NCI-H446 (cell line): ENCODE results near the gene TMEM37.
"Not testable (repeated sequence)": the region's sequence is repeated elsewhere in the genome, so short reads cannot be mapped to it uniquely, and the experiment has no call there.

ENCODE experiments used
- DNase-seq, 2 experiments: peaks; one replicate each; lab custom pipeline; 2025; lab: John Stamatoyannopoulos, UW

TMEM37 gene, protein sequence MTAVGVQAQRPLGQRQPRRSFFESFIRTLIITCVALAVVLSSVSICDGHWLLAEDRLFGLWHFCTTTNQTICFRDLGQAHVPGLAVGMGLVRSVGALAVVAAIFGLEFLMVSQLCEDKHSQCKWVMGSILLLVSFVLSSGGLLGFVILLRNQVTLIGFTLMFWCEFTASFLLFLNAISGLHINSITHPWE

DNA sequence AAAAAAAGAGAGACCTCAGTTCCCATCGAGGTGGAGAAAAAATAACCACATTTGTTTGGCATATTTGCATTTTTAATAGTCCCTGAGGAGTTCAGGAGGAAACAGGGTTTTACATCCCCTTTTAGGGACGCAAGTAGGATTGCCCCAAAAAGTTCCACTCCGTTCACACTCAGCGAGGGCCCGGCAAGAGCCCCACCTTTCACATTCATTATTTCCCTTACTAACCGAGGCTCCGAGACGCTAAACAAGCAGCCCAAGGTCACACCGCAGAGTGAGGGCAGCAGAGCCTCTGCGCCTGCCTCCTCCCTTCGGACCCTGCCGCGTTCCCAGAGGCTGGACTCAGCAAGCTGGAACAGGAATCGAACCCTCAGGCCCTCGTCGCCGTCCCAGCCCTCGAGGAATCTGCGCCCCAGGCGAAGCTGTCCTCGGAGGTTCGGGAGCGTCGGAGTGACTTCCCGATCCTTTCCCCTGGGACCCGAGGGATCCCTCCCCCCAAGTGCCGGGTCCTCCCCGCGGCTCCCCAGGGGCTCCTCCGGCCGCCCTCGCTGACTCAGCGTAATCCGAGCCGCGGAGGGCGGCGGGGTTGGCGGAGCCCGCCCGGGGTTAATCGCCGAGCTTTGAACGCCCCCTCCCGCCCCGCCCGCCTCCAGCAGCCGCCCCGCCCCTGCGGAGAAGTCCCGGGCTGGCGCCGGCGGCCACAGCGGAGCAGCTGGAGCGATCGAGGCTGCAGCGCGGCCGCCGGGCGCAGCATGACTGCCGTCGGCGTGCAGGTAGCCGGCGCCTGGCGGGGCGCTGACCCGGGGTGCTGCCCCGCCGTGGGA is at the start of gene TMEM37:
Gene TMEM37 (plus strand): TSS at position 700 of the 821 bp plus-strand sequence. CDS start 50 bp downstream, at position 750.
- DNase-seq, result peak in 1 of 2 experiments; percentile 49

- peak; percentile 36 to 86 for DNase-seq
Observed at GRCh38 chr2:119383410-119384140, 48.1 kb upstream of the TMEM37 start.

- no peak for DNase-seq
Observed at GRCh38 chr2:119384971-119385370, 46.7 kb upstream of the TMEM37 start.

DNA sequence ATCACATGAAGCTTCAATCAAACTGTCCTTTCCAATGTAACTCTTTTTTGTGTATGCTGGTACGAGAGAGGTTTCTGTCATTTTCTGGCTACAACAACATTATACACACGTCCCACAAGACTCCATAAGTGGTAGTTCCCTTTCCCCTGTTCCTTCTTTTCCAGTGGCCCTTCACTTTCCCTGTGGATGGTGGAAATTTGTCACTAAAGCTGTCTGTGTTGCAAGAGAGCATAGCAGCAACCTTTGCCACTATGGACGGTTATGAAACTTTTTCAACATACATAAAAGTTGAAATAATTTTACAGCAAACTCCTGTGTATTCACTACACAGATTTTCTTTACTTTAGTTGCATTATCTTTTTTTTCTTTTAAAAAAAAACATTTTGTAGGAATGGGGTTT is 46.2 kb upstream of the TMEM37 start:
- DNase-seq, result no peak

GRCh38 chr2:119387381-119388129 is 44.1 kb upstream of the TMEM37 start:
- DNase-seq, result peak; percentile 74 to 92

GRCh38 chr2:119389615-119390306 is 41.9 kb upstream of the TMEM37 start:
- peak; percentile 34 to 82 for DNase-seq

GRCh38 chr2:119393971-119394748 is 37.5 kb upstream of the TMEM37 start:
- DNase-seq, result no peak

DNA sequence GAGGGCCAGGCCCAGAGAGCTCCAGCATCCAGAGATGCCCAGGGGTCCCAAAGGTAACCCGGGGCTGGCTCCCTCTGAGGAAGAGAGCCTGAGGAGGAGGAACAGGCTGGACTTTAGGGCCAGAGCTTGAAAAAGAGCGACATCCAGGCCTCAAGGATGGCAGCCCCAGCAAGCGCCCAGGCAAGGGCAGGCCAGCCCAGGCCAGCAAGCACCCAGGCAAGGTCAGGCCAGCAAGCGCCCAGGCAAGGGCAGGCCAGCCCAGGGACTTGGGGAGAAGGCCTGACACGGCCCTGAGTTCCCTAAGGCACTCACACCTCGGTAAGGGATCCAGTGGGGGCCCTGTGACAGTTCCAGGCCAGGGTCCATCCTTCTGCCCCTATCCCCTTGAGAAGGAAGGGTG is 34.5 kb upstream of the TMEM37 start:
- no peak for DNase-seq

DNA sequence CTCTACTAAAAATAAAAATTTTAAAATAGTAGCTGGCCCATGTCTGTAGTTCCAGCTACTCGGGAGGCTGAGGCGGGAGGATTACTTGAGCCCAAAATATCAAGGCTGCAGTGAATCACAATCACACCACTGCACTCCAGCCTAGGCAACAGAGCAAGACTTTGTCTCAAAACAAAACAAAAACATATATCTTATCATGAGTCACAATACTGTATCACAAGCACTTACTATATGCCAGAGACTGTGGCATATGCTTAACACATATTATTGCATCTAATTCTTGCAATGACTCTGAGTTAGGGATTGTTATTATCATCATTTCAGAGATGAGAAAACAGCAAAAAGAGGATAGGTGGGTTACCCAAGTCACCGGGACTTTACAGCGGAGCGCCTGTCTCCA is 29.5 kb upstream of the TMEM37 start:
- DNase-seq, result no peak

GRCh38 chr2:119402645-119403560 is 28.8 kb upstream of the TMEM37 start:
- no peak for DNase-seq

GRCh38 chr2:119403618-119404017 is 28.0 kb upstream of the TMEM37 start:
- not testable (repeated sequence) for DNase-seq

DNA sequence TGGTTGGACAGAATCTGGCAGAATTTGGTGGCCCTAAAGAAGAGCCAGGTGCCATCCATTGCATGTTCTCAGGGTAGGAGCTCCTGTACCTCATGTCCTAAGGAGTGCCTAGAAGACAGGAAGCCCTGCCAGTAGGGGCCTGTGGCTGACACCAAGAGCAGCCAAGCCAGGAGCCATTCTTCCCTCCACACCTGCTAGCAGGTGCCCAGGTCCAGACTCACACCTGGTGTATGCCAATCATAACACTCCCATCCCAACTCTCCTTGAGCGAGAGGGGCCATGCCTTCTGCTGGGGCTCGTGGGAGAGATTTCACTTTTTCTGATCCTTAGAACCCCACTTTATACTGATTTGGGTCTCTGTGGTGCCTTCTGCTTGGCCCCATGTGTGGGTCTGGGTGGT is 26.5 kb upstream of the TMEM37 start:
- no peak for DNase-seq

GRCh38 chr2:119407430-119408220 is 24.0 kb upstream of the TMEM37 start:
- DNase-seq, result peak; percentile 38 to 74

DNA sequence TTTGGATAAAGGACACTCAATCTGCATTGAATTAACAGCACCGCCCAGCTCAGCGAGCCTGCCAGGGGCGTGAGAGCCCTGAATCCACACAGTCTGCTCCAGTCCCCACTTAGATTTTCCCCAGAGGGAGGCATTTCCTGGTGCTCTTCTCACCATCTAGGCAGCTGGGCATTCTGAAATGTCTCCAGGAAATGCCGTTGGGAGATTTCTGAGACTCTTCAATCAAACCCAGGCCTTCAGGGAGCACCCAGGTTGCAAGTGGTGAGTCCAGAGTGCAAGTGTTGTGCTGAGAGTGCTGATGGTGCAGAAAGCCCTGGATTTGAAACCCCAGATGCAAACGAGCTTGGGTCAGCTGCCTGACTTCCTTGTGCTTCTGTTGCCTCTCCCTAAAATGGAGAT is 23.4 kb upstream of the TMEM37 start:
- no peak for DNase-seq

DNA sequence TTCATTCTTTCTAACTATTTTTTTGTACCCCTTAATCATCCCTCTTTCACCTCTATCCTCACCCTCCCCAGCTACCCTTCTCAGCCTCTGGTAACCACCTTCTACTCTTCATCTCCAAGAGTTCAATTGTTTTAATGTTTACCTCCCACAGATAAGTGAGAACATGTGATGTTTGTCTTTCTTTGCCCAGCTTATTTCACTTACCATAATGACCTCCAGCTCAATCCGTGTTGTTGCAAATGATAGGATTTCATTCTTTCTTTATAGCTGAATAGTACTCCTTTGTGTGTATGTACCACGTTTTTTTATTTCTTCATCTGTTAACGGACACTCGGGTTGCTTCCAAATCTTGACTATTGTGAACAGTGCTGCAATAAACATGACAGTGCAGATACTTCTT is 22.1 kb upstream of the TMEM37 start:
- DNase-seq, result no peak

DNA sequence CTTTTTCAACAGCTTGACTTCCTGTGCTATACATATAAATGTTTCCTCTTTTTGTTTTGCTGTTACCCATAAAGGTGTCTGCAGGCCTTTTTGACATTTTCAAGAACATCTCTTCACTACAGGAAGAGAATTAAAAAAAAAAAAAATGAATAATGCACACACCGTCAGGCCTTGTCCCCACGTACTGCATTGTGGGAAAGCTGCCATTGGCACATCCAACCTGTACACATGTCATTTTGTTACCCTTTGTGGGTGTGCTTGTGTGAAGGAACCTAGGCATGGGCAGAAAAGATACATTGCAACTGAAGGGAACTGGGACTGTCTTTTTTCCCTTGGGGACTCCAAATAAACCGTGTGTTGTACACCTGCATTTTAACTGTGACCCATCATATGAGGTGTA is 16.8 kb upstream of the TMEM37 start:
- DNase-seq, result no peak

GRCh38 chr2:119415630-119416029 is 16.0 kb upstream of the TMEM37 start:
- no peak for DNase-seq

GRCh38 chr2:119416299-119416923 is 15.2 kb upstream of the TMEM37 start:
- DNase-seq, result no peak
